Left ventricle myocardium inferior (tissue), 1 donor: ENCODE results near the gene DLGAP4. TPM values are rescaled to one million over a fixed set of nuclear protein-coding genes. Genes with fewer than 3 reads are reported as not detected.

Source experiments
- DNase-seq: peaks from one replicate; pipeline ENCODE4 v3.0.0-alpha.2; 2020
- H3K27ac ChIP-seq: fragments of 200-600 bp; replicated peaks from 2 replicates; pipeline ENCODE4 v1.8.0; 2021
- H3K27me3 ChIP-seq: fragments of 200-600 bp; 2 replicates; pipeline ENCODE4 v1.8.0; 2021; ENCODE audit warnings: low read depth
- H3K36me3 ChIP-seq: fragments of 200-600 bp; 2 replicates; pipeline ENCODE4 v1.8.0; 2021
- H3K4me1 ChIP-seq: fragments of 200-600 bp; 2 replicates; pipeline ENCODE4 v1.8.0; 2021
- H3K4me3 ChIP-seq: fragments of 200-600 bp; 2 replicates; pipeline ENCODE4 v1.8.0; 2021; ENCODE audit warnings: mild to moderate bottlenecking, moderate library complexity
- H3K9me3 ChIP-seq: fragments of 200-600 bp; replicated peaks from 2 replicates; pipeline ENCODE4 v1.8.0; 2021
- intact Hi-C: fragments of 100-400 bp; cut with micrococcal nuclease; formaldehyde crosslinking; loops from one replicate; pipeline ENCODE4 v1.11.0; 2022
- total RNA-seq: library from RNA; stranded (reverse); fragmentation: NEBNext Ultra II Directional; extraction: Animal tissue kit (Norgen Biotek cat#: 25700); gene quantifications from one replicate; pipeline ENCODE4 v1.2.1, GENCODE V29; 2021
- TF ChIP-seq, protein P1 (sequence below): fragments of 200-600 bp; IDR thresholded peaks from 2 replicates; pipeline ENCODE4 v1.8.0; 2021; ENCODE audit warnings: antibody characterized with exemption, mild to moderate bottlenecking, borderline replicate concordance
- donor health status: DM: no; HTN: yes; CAD: no; lungs with severe emphysema.

The DLGAP4 gene
- total RNA-seq, 1 donor from 2014 or later: 51.7 TPM

GRCh38 chr20:36279362-36279761 lies 26.8 kb upstream of the DLGAP4 start:
- Histone ChIP-seq H3K27ac (no peak overlapping the region), H3K4me3 (no peak overlapping the region), H3K9me3 (no peaks in the 10 kb centered on the region), H3K4me1 (no peaks in the 10 kb centered on the region), H3K36me3 (no peaks in the 10 kb centered on the region), H3K27me3 (peaks cover 90% of the 10 kb centered on the region)
- intact Hi-C loops: no loop called here
- TF ChIP-seq, protein P1, sequence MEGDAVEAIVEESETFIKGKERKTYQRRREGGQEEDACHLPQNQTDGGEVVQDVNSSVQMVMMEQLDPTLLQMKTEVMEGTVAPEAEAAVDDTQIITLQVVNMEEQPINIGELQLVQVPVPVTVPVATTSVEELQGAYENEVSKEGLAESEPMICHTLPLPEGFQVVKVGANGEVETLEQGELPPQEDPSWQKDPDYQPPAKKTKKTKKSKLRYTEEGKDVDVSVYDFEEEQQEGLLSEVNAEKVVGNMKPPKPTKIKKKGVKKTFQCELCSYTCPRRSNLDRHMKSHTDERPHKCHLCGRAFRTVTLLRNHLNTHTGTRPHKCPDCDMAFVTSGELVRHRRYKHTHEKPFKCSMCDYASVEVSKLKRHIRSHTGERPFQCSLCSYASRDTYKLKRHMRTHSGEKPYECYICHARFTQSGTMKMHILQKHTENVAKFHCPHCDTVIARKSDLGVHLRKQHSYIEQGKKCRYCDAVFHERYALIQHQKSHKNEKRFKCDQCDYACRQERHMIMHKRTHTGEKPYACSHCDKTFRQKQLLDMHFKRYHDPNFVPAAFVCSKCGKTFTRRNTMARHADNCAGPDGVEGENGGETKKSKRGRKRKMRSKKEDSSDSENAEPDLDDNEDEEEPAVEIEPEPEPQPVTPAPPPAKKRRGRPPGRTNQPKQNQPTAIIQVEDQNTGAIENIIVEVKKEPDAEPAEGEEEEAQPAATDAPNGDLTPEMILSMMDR: no peak
- no peak for DNase-seq

DNA sequence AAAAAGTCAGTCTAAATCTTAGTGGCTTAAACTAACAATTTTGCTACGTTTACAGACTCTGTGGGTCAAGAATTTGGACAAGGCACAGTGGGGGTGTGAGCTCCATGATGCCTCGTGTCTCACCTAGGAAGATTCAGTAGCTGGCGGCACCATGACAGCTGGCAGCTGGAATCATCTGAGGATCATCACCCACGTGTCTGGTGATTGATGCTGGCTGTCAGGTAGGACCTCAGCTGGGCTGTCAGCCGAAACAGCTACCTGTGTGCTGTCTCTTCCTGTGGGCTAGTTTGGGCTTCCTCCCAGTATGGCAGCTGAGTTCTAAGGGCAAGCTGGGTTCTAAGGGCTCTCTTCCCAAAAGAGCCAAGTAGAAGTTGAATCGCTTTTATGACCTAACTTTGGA lies 26.4 kb upstream of the DLGAP4 start:
- no peak overlapping the region for H3K27ac ChIP-seq
- H3K9me3 ChIP-seq: no peaks in the 10 kb centered on the region
- peaks cover 90% of the 10 kb centered on the region for H3K27me3 ChIP-seq

GRCh38 chr20:36281785-36282380 lies 24.3 kb upstream of the DLGAP4 start:
- H3K4me1 ChIP-seq: no peaks in the 10 kb centered on the region
- no peak for DNase-seq
- peaks cover 91% of the 10 kb centered on the region for H3K27me3 ChIP-seq
- H3K9me3 ChIP-seq: no peaks in the 10 kb centered on the region
- no peaks in the 10 kb centered on the region for H3K36me3 ChIP-seq
- H3K27ac ChIP-seq: no peak overlapping the region
- intact Hi-C loops: no loop called here
- TF ChIP-seq, protein P1: no peak
- H3K4me3 ChIP-seq: no peak overlapping the region

More for the DNA sequence above, 26.4 kb upstream of the DLGAP4 start:
- intact Hi-C loops: no loop called here
- no peak for DNase-seq
- Histone ChIP-seq H3K4me3 (no peak overlapping the region), H3K4me1 (no peaks in the 10 kb centered on the region), H3K36me3 (no peaks in the 10 kb centered on the region)
- TF ChIP-seq, protein P1: no peak

DNA sequence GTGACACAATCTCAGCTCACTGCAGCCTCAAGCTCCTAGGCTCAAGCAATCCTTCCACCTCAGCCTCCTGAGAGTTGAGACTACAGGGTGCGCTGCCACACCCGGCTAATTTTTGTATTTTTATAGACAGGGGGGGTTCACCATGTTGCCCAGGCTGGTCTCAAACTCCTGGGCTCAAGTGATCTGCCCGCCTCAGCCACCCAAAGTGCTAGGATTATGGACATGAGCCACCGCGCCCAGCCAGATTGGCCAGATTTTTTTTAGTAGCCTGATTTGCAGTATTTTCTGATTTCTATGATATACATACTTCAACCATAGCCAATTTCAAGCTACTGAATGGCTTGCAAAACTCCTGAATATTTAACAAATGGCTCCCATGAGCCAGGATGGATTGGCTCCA lies 21.4 kb upstream of the DLGAP4 start:
- Histone ChIP-seq H3K9me3 (peaks cover 11% of the 10 kb centered on the region), H3K36me3 (no peaks in the 10 kb centered on the region), H3K4me1 (no peaks in the 10 kb centered on the region), H3K27ac (no peak overlapping the region), H3K4me3 (no peak overlapping the region), H3K27me3 (peaks cover 81% of the 10 kb centered on the region)
- DNase-seq: no peak
- TF ChIP-seq, protein P1: no peak
- intact Hi-C loops: no loop called here

DNA sequence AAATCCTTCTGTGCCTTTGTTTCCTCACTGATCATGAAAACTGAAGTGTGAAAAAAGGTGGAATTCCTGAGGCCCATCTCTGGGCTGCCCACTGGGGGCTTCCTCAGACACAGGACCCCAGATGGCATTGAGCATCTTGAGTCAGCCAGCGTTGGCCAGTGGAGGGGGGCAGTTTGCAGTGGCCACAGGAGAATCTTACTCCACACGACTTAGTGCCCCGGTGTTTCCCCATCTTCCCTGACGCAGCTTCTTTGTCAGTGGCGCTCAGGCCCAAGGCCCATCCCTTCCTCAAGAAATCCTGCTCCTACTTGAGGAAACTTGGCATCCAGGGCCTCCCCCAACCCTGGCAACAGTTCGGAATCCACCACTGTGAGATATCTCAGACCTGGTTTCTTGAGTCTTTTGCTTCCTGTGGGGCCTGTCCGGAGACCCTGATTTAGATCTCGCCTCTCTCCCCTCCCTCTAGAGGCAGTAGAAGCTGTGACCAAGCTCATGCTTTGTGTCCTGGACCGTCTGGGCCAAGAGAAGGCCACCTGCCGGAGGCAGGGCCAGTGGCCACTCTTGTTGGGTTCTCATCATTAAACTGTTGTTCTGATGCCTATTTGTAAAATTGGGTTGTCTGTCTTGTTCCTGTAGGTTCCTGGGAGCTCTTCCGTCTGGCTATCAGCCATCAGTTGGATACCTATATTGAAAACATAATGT lies 20.2 kb upstream of the DLGAP4 start:
- TF ChIP-seq, protein P1: no peak
- H3K9me3 ChIP-seq: peaks cover 11% of the 10 kb centered on the region
- DNase-seq: no peak
- H3K4me1 ChIP-seq: no peaks in the 10 kb centered on the region
- no peaks in the 10 kb centered on the region for H3K36me3 ChIP-seq
- no peak overlapping the region for H3K4me3 ChIP-seq
- intact Hi-C loops: no loop called here
- peaks cover 69% of the 10 kb centered on the region for H3K27me3 ChIP-seq
- no peak overlapping the region for H3K27ac ChIP-seq
